ENCODE results near the gene MAP2K5. TPM values are rescaled to one million over a fixed set of nuclear protein-coding genes. Genes with fewer than 3 reads are reported as not detected.

Gene MAP2K5
- total RNA-seq, 1 donor from 2014 or later, result 17.8 TPM

- peak; percentile 50 for DNase-seq (ENCODE audit: low spot score)
Measured at GRCh38 chr15:67836477-67836876, 294.0 kb downstream of the MAP2K5 start.

DNA sequence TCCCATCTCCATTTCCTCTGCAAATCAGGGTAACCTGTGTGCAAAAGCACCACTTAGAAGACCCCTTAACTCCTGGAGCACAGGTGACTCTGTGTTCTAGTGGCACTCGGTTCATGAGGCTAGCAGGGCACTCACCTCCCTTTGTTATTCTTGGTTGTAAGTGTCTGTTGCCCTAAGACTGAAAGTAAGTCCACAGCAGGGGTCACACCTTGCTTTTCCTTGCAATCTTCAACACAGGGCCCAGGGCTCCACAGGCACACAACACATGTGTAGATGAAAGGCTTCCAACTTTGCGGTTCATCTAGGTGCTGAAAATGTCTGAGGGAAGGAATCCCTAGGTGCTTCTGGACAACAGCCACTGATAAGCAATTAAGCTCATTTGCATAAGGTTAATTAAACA lies 294.5 kb downstream of the MAP2K5 start:
- no peak for DNase-seq (ENCODE audit: low spot score)

DNA sequence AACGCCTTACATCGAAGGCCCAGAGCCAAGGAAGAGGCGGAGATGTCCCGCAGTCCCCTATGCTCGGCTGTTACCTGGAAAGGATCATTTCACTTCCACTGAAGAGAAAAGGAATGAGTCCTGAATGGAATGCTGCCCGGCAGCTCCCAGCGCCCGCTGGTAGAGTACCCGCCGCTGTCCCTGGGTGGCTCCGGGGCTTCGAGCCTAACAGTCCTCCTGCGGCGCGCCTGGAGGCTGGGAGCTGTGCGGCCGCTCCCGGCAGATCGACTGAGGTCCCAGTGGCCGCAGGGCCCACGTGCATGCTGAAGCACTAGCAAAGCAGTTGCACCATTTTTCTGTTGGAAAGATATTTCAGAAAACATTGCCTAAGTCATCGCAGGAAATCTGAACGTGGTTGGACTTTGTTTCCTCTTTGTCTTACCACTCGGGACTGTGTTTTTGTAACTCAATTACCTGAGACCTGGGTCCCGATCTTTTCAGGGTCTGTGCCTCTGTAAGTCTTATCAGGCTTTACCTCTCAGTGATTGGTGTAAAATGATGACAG lies 296.4 kb downstream of the MAP2K5 start:
- peak; percentile 62 for DNase-seq (ENCODE audit: low spot score)

DNA sequence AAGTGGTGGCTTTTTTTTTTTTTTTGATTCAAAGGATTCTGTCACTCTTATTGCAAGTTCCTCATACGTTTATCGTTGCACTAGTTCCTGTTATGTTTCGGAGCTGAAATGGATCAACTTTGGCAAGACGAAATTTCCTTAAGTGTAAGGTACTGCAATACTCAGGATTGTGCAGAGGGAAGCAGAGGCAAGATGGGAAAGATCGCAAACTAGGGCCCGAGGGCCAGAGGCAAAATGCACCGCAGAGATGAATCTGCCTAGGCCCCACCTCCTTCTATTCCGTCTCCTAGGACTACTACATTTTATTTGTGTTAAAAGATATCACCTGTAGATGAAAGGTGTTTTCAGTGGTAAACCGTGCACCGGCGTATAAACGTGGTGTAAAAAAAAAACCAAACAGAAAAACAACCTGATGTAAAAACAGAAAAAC lies 297.0 kb downstream of the MAP2K5 start:
- no peak for DNase-seq (ENCODE audit: low spot score)

- peak; percentile 97 for DNase-seq (ENCODE audit: low spot score)
Measured at GRCh38 chr15:67839929-67840748, 297.6 kb downstream of the MAP2K5 start, which contains the start of gene RNU6-1. Gene RNU6-1 (minus strand): TSS chr15:67840045.

GRCh38 chr15:67840749-67841512 lies 298.4 kb downstream of the MAP2K5 start:
- DNase-seq (ENCODE audit: low spot score), result no peak

- DNase-seq (ENCODE audit: low spot score), result no peak
Measured at GRCh38 chr15:67841513-67841762, 298.9 kb downstream of the MAP2K5 start.

DNA sequence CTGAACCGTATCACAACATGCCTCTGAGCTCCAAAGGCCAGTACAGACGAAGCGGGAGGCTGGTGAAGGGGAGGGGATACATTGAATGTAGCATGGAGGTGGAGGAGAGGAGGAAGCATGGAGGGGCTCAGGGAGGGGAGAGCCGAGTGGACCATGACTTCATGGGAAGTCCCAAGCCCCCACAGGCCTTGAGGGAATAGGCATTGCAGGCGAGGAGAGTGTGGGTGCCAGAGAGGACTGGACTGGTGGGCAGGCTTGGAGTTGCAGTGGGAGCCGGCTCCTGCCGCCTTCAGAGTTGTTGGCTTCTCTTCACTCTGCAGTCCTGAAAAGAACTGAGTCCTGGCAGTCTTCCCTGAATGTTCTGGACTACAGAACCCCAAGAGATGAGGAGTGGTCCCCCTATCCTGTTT lies 300.6 kb downstream of the MAP2K5 start:
- no peak for DNase-seq (ENCODE audit: low spot score)

GRCh38 chr15:67843571-67844387 lies 301.3 kb downstream of the MAP2K5 start:
- no peak for DNase-seq (ENCODE audit: low spot score)

GRCh38 chr15:67845974-67846373 lies 303.5 kb downstream of the MAP2K5 start:
- DNase-seq (ENCODE audit: low spot score), result no peak

GRCh38 chr15:67849538-67849937 lies 307.0 kb downstream of the MAP2K5 start:
- no peak for DNase-seq (ENCODE audit: low spot score)

DNA sequence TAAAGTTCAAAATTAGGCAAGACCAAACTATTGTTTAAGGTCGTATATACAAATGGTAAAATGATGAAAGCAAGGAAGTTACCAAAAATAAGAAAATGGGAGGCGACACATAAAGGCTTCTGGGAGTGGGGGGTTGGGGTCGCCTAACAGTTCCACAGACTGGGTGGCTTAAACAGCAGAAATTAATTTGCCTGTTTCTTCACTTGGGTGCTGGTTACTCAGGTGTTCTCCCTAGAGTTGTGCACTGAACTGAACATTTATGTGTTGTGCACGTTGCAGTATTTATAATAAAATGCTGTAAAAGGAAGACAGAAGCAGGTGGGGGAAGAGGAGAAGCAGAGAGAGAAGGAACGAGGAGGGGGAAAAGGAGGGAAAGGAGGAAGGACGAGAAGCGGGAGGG lies 307.8 kb downstream of the MAP2K5 start:
- no peak for DNase-seq (ENCODE audit: low spot score)

- no peak for DNase-seq (ENCODE audit: low spot score)
Measured at GRCh38 chr15:67850994-67851571, 308.6 kb downstream of the MAP2K5 start.

GRCh38 chr15:67852418-67852817 lies 309.9 kb downstream of the MAP2K5 start:
- DNase-seq (ENCODE audit: low spot score), result no peak

GRCh38 chr15:67853454-67853853 lies 311.0 kb downstream of the MAP2K5 start:
- DNase-seq (ENCODE audit: low spot score), result no peak

GRCh38 chr15:67854358-67854757 lies 311.9 kb downstream of the MAP2K5 start:
- DNase-seq (ENCODE audit: low spot score), result no peak

DNA sequence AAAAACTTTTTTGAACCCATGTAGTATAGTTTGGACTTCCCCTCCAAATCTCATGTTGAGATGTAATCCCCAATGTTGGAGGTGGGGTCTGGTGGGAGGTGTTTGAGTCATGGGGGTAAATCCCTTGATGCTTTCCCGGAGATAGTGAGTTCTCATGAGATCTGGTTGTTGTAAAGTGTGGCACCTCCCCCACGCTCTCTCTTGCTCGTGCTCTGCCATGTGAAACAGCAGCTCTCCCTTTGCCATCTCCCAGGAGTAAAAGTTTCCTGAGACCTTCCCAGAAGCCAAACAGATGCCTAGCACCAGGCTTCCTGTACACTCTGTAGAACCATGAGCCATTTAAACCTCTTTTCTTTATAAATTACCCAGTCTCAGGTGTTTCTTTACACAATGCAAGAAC lies 313.3 kb downstream of the MAP2K5 start:
- DNase-seq (ENCODE audit: low spot score), result no peak
